Small intestine (tissue), 7 donors: Measurements from ENCODE around the gene MNX1. TPM values are rescaled to one million over a fixed set of nuclear protein-coding genes. Genes with fewer than 3 reads are reported as not detected.

Experiments used
- DNase-seq, 2 donors: peaks; one replicate each; pipeline versions ENCODE4 v3.0.0 to v3.0.0-alpha.2; 2013
- FAIRE-seq: peaks from 2 replicates; lab custom pipeline; 2012; peaks lifted over from hg19 to GRCh38; lab: Jason Lieb, UNC
- H3K27ac ChIP-seq, 3 donors: one replicate each; pipeline ENCODE4 v1.5.1; 2013; ENCODE audit warnings: low read length in 2 of 3, mild to moderate bottlenecking in 2 of 3, control low read depth in 1 of 3, inconsistent platforms in 1 of 3, low read depth in 1 of 3, moderate library complexity in 1 of 3
- H3K27me3 ChIP-seq, 3 donors: one replicate each; pipeline ENCODE4 v1.6.1; 2013; ENCODE audit warnings: low read length in 3 of 3, inconsistent platforms in 1 of 3; ENCODE audit not compliant: control insufficient read depth in 3 of 3, insufficient read depth in 3 of 3
- H3K36me3 ChIP-seq, 3 donors: one replicate each; pipeline ENCODE4 v1.6.1; 2013; ENCODE audit warnings: low read length in 3 of 3, inconsistent platforms in 1 of 3, low read depth in 1 of 3, mild to moderate bottlenecking in 1 of 3, moderate library complexity in 1 of 3; ENCODE audit not compliant: control insufficient read depth in 3 of 3, insufficient read depth in 2 of 3
- H3K4me1 ChIP-seq, 3 donors: one replicate each; pipeline ENCODE4 v1.6.1; 2013; ENCODE audit warnings: low read length in 2 of 3, inconsistent platforms in 1 of 3, low read depth in 1 of 3, mild to moderate bottlenecking in 1 of 3, moderate library complexity in 1 of 3; ENCODE audit not compliant: control insufficient read depth in 3 of 3, insufficient read depth in 2 of 3
- H3K4me3 ChIP-seq, 3 donors: one replicate each; pipeline ENCODE4 v1.5.1; 2013; ENCODE audit warnings: low read length in 3 of 3, control low read depth in 1 of 3, inconsistent platforms in 1 of 3, low read depth in 1 of 3, mild to moderate bottlenecking in 1 of 3, moderate library complexity in 1 of 3
- H3K9me3 ChIP-seq, 2 donors: one replicate each; pipeline ENCODE4 v1.6.1; 2013; ENCODE audit warnings: low read depth in 1 of 2, low read length in 1 of 2; ENCODE audit not compliant: control insufficient read depth in 2 of 2, insufficient read depth in 1 of 2
- WGBS, 3 donors: extraction: QIAGEN DNeasy Blood & Tissue Kit; methylation state at CpG; one replicate each; pipeline ENCODE4 v1.1.7; 2013; 5-methylcytosine and 5-hydroxymethylcytosine counted together
- polyA plus RNA-seq, 4 donors: library from polyadenylated mRNA; stranded (reverse) in 3 of 4; unstranded in 1 of 4; fragments of 200-250 nt in 3 of 4; fragments of 120-200 nt in 1 of 4; gene quantifications; one replicate each; pipeline versions ENCODE4 v1.2.1 to v1.2.3, GENCODE V29; 2013
- donor health status: healthy with polysubstance abuse.
- donor health status: control.
- donor health status: control.
- donor health status: Bipolar disorder and iron deficiency.
- donor health status: healthy.

Gene MNX1
- polyA plus RNA-seq, 4 donors = 3.5 to 17.3 (median 9.2) TPM

DNA sequence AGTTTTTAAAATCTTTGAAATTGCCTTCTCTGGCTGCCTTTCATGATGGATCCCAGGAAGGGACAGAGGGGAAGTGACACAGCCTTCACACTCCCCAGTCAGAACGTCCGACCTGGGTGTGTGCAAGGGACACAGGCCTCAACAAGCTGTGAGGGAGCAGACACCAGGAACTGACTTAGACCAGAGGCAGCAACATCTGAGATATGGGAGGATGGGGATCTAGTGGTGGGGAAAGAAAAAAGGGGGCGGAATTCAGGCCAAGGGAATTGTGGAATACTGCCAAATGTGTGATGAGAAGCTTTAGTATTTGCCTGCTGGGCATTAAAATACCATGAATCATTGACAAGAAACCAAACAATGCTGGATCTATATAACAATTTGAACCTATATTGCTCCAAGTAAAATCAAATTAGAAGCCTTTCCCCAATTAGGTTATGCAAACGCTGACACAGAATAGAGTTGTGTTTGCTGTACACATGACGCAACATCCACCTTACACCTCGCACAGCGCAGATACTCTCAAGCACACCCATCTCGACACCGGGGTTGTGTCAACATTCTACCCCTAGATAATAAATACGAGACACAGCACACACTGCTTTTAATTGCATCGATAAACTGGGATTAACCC lies 17.2 kb upstream of the MNX1 start:
- 15 to 59% (median 36%) methylated on average over 11 of the region's 11 CpGs for WGBS, 3 donors
- peaks cover 0 to 3% (median 0%) of the 10 kb centered on the region in 3 donors for H3K4me1 ChIP-seq
- no peak overlapping the region for H3K4me3 ChIP-seq
- FAIRE-seq (no peak), DNase-seq (peak in 1 of 2 donors; percentile 42)
- no peak overlapping the region for H3K27ac ChIP-seq
- H3K9me3 ChIP-seq = no peaks in the 10 kb centered on the region
- peaks cover 0 to 62% (median 17%) of the 10 kb centered on the region in 3 donors for H3K27me3 ChIP-seq
- H3K36me3 ChIP-seq = no peaks in the 10 kb centered on the region

DNA sequence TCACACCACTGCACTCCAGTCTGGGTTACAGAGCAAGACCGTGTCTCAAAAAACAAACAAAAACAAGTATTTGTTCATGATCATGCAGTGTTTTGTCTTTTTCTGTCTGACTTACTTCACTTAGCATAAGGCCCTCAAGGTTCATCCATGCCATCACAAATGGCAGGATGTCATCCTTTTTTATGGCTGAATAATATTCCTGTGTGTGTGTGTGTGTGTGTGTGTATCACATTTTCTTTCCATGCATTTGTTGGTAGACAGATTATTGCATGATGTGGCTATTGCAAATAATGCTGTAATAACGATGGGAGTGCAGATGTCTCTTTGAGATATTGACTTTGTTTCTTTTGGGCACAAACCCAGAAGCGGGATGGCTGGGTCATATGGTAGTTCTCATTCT lies 14.3 kb upstream of the MNX1 start:
- peaks cover 0 to 11% (median 5%) of the 10 kb centered on the region in 3 donors for H3K4me1 ChIP-seq
- no peak overlapping the region for H3K4me3 ChIP-seq
- no peak for FAIRE-seq
- DNase-seq = no peak
- H3K27ac ChIP-seq = no peak overlapping the region
- H3K27me3 ChIP-seq = peaks cover 0 to 79% (median 35%) of the 10 kb centered on the region in 3 donors
- no peaks in the 10 kb centered on the region for H3K36me3 ChIP-seq
- WGBS, 3 donors = 71 to 79% (median 77%) methylated on average over 3 of the region's 3 CpGs
- H3K9me3 ChIP-seq = no peaks in the 10 kb centered on the region

DNA sequence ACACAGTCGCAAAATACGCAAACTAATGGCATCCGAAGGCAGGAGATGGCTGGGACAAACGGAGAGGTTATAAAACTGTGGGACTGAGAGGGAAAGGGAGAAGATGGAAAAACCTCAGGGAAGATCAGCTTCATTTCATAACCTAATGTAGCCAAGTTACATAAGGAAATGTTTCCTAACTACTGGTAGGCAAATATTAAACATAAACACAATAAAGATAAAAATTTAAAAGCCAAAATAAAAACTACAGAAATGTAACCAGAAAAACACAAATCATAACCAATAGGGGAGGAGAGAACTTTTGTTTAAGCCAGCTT lies 13.1 kb upstream of the MNX1 start:
- Histone ChIP-seq H3K4me1 (peaks cover 0 to 20% (median 5%) of the 10 kb centered on the region in 3 donors), H3K9me3 (no peaks in the 10 kb centered on the region), H3K27ac (no peak overlapping the region), H3K27me3 (peaks cover 3 to 84% (median 43%) of the 10 kb centered on the region in 3 donors), H3K4me3 (no peak overlapping the region), H3K36me3 (no peaks in the 10 kb centered on the region)
- 5 to 11% (median 9%) methylated on average over 4 of the region's 4 CpGs for WGBS, 3 donors
- DNase-seq = no peak
- FAIRE-seq = no peak

DNA sequence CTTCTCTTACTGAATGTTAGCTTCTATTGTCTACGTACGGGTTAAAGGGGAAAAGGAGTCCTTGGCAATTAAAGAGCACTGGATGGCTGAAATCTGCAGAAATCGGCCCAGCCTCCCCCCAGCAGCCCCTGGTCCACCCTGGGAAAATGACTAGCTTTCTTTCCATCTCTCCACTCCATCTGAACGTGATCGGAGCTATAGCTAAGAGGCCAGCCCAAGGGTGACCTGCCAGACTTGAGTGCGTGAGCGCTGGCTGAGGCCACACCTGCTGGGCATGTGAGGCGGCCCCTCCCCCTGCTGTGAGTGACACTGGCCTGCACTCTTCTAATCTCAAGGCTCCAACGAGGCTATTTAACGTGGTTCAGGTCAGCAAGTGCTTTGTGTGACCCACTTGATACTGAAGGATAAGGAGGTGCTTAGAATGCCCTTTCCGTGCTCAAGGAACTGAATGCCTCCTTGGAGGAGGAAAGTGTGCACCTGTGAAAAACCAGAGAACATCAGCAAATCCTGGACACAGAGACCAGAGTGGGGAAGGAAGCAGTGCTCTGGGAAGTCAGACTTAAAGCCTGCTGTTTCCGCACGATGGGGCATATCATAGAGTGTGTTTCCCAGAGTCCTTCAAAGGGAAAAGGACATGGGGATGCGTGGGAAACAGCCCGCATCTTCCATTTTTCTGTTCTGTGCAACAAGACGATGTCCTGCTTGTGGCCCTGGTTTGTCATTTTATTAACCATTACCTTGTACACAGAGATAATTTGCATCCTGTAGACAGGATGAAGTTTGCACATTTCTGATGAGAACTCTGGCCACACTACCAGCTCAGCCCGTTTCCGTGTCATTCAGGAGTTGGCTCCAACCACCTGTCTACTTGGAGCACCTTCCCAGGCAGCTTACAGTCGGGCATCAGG lies 12.5 kb upstream of the MNX1 start:
- H3K4me3 ChIP-seq = no peak overlapping the region
- FAIRE-seq (no peak), DNase-seq (peak; percentile 45 to 66)
- H3K9me3 ChIP-seq = no peaks in the 10 kb centered on the region
- peaks cover 0 to 25% (median 5%) of the 10 kb centered on the region in 3 donors for H3K4me1 ChIP-seq
- WGBS, 3 donors = 12 to 19% (median 13%) methylated on average over 19 of the region's 19 CpGs
- H3K27me3 ChIP-seq = peaks cover 3 to 86% (median 49%) of the 10 kb centered on the region in 3 donors
- H3K36me3 ChIP-seq = no peaks in the 10 kb centered on the region
- H3K27ac ChIP-seq = no peak overlapping the region

DNA sequence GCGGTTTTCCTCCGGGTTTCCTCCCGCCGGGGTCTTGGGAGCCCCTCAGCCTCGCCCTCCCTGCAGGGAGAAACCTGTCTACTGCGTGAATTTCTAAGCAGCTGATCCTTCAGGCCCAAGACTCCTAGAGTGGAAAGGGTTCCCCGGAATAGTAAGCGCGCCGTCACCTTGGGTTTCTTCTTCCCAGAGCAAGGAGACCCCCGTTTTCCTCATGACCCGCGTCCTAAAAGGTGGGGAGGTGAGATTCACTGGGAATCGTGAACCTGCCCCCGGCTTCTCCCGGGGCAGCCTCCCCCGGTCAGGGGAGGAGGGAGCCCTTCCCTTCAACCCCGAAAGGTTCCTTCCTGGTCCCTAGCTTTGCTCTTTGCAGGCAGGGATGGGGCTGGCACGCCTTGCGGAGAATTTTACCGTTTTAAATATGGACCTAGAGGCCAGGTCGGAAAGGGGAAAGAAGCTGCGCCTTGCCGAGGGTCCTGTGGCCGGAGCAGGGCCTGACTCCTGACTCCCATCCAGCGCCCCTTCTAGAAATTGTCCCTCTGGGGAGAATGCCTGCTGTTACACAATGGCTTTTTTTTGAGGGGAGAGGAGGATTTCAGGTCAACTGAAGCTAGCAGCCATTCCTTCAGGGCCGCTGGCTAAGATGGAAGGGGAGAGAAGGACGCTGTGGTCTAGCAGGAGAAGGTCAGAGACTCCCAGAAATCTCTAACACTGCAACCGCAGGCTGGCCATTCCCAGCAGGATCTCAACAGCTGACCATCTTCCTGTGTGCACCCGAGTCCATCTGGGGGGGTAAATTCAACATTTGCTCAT lies 11.6 kb upstream of the MNX1 start:
- Histone ChIP-seq H3K4me3 (no peak overlapping the region), H3K9me3 (no peaks in the 10 kb centered on the region), H3K27me3 (peaks cover 3 to 88% (median 58%) of the 10 kb centered on the region in 3 donors), H3K27ac (no peak overlapping the region), H3K36me3 (no peaks in the 10 kb centered on the region), H3K4me1 (peaks cover 0 to 30% (median 5%) of the 10 kb centered on the region in 3 donors)
- 8 to 11% (median 9%) methylated on average over 28 to 30 of the region's 30 CpGs for whole genome bisulfite sequencing, 3 donors
- DNase-seq = no peak
- FAIRE-seq = no peak

DNA sequence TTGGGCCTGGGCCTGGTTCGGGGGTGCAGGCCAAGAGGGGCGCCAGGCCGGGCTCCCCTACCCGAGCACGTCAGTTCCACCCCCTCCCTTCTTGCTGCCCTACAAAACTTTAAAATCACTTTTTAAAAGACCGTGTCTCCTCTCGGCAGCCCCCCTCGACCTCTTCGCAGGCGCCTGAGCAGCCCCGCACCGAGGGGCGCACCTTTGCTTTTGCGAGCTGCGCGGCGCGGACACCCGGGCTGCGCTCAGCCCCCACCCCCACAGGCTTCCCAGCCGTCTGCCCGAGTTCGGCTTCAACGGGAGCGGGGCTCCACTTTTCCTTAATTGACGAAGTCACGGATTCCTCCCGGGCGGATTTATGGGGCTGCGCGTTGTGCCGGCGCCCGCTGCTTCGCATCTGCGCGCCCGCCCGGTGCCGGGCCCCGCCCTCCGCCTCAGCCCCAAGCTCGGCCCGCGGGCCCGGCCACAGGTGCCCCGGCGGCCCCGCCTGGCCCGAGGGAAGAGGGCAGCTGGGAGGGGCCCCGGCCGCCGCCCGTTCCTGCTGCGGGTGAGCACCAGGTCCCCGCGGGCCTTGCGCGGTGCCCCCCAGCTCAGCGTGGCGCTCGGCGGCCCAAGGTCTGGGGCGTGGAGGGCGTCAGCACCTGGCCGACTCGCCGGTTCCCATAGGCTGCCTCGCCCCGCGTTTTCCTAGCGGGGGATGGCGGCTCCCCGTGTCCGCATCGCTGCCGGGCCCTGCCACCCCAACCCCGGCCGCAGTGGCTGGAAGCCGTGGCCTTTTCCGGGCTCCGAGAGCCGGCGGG lies 10.8 kb upstream of the MNX1 start:
- FAIRE-seq (no peak), DNase-seq (peak in 1 of 2 donors; percentile 56)
- WGBS, 3 donors = 1 to 6% (median 2%) methylated on average over 63 to 84 of the region's 84 CpGs
- Histone ChIP-seq H3K27me3 (peaks cover 3 to 91% (median 62%) of the 10 kb centered on the region in 3 donors), H3K4me3 (peak overlapping the region in 1 of 3 donors; percentile 13), H3K36me3 (no peaks in the 10 kb centered on the region), H3K27ac (no peak overlapping the region), H3K9me3 (no peaks in the 10 kb centered on the region), H3K4me1 (peaks cover 0 to 32% (median 5%) of the 10 kb centered on the region in 3 donors)

DNA sequence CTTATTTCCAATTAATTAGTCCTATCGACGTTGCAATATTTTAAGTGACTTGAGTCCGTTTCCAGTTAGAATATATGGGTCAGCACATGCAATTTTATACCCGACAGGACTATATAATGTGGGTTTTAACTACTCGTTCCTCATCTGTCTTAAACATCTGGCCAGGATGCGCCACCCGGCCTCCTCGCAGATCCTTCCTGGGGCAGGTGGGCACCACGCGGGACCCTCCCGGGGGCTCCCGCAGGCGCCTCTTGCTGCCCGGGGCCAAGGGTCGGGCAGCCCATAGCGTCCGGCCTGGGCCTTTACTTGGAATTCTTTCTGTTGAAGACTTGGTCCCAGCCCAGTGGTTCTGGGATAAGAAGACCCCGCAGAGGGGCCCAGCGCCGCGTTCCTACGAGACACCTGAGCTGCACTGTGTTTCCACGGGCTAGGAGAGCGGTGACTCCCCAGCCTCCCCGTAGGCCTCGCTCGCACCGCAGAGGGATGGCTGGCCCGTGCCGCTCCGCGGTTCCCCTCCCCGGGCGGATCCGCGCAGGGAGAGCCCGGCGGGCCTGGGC lies 10.1 kb upstream of the MNX1 start:
- Histone ChIP-seq H3K4me3 (peak overlapping the region in 1 of 3 donors; percentile 13), H3K9me3 (no peaks in the 10 kb centered on the region), H3K27ac (no peak overlapping the region), H3K36me3 (peaks cover 0 to 3% (median 0%) of the 10 kb centered on the region in 3 donors), H3K4me1 (peaks cover 0 to 32% (median 5%) of the 10 kb centered on the region in 3 donors), H3K27me3 (peaks cover 3 to 93% (median 68%) of the 10 kb centered on the region in 3 donors)
- FAIRE-seq (no peak), DNase-seq (no peak)
- 5 to 11% (median 6%) methylated on average over 26 to 38 of the region's 38 CpGs for WGBS, 3 donors
